A673 (cell line): Measurements from ENCODE around the gene WASF2. TPM values are rescaled to one million over a fixed set of nuclear protein-coding genes. Genes with fewer than 3 reads are reported as not detected.

Source experiments
- BruUV-seq: library from RNA; stranded (reverse); fragments of 400-500 nt; replicated peaks from 2 replicates; lab custom pipeline; 2021; lab: Mats Ljungman, UMichigan
- CTCF ChIA-PET: fragments of 300-600 bp; sonication (Branson Sonifier 250); formaldehyde crosslinking; loops from one replicate; lab custom pipeline; 2022; ENCODE audit warnings: antibody characterized with exemption; lab: Charles Lee
- POLR2A ChIA-PET: fragments of 300-600 bp; sonication (Branson Sonifier 250); formaldehyde crosslinking; loops from one replicate; lab custom pipeline; 2022; ENCODE audit warnings: antibody characterized with exemption; ENCODE audit not compliant: low non-redundant PET; lab: Charles Lee
- DNase-seq: peaks from one replicate; pipeline ENCODE4 v3.0.0-alpha.2; 2015; ENCODE audit warnings: low spot score
- H3K27ac ChIP-seq: fragments of 200-600 bp; sonication (generic); 2 replicates; pipeline ENCODE4 v1.5.1; 2016; ENCODE audit warnings: mixed run types, low read depth, mild to moderate bottlenecking, mixed read lengths, antibody characterized with exemption, low read length; ENCODE audit not compliant: poor library complexity, severe bottlenecking
- H3K27me3 ChIP-seq: fragments of 200-600 bp; sonication (generic); replicated peaks from 2 replicates; pipeline ENCODE4 v1.6.1; 2017; ENCODE audit warnings: mixed run types, low read depth, mild to moderate bottlenecking, mixed read lengths, antibody characterized with exemption, low read length; ENCODE audit not compliant: insufficient read depth, poor library complexity
- H3K36me3 ChIP-seq: fragments of 200-600 bp; sonication (generic); 2 replicates; pipeline ENCODE4 v1.6.1; 2016; ENCODE audit warnings: mixed run types, mild to moderate bottlenecking, mixed read lengths, antibody characterized with exemption, low read length; ENCODE audit not compliant: insufficient read depth, poor library complexity, severe bottlenecking
- H3K4me1 ChIP-seq: fragments of 200-600 bp; sonication (generic); 2 replicates; pipeline ENCODE4 v1.6.1; 2017; ENCODE audit warnings: mixed run types, mild to moderate bottlenecking, mixed read lengths, antibody characterized with exemption, low read length; ENCODE audit not compliant: insufficient read depth, poor library complexity, severe bottlenecking
- H3K4me3 ChIP-seq: fragments of 200-600 bp; sonication (generic); 2 replicates; pipeline ENCODE4 v1.5.1; 2016; ENCODE audit warnings: low read depth, mixed run types, mild to moderate bottlenecking, mixed read lengths, low read length; ENCODE audit not compliant: poor library complexity, severe bottlenecking
- H3K9me3 ChIP-seq: fragments of 200-600 bp; sonication (generic); 2 replicates; pipeline ENCODE4 v1.6.1; 2016; ENCODE audit warnings: mixed run types, low read depth, mild to moderate bottlenecking, mixed read lengths, antibody characterized with exemption, low read length; ENCODE audit not compliant: poor library complexity, severe bottlenecking
- EZH2 ChIP-seq: fragments of 200-600 bp; sonication (generic); IDR thresholded peaks from 2 replicates; pipeline ENCODE4 v1.6.1; 2017; ENCODE audit warnings: borderline replicate concordance, low read depth, mild to moderate bottlenecking, mixed read lengths, antibody characterized with exemption, low read length; ENCODE audit not compliant: poor library complexity, severe bottlenecking
- intact Hi-C: fragments of 100-400 bp; cut with micrococcal nuclease; formaldehyde crosslinking; loops from one replicate; pipeline ENCODE4 v1.10.0; 2022; ENCODE audit not compliant: unreplicated experiment
- total RNA-seq: library from RNA; stranded (reverse); gene quantifications from 2 replicates; pipeline ENCODE4 v1.2.3, GENCODE V29; 2021
- TF ChIP-seq, protein P1 (sequence below): fragments of 300-800, 200-600 bp; sonication (generic); conservative IDR thresholded peaks from 2 replicates; pipeline ENCODE4 v1.5.1; 2017; ENCODE audit warnings: low read depth, mild to moderate bottlenecking, antibody characterized with exemption, low read length, moderate library complexity, mixed read lengths

WASF2 gene
- total RNA-seq, 1 experiment from 2014 or later: 133 TPM

DNA sequence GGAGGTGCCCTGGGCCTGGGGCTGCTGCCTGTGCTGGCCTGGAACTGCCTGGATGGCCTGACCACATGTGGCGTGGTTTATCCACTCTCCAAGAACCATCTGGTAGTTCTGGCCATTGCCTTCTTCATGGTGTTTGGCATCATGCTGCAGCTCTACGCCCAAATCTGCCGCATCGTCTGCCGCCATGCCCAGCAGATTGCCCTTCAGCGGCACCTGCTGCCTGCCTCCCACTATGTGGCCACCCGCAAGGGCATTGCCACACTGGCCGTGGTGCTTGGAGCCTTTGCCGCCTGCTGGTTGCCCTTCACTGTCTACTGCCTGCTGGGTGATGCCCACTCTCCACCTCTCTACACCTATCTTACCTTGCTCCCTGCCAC, 95.7 kb downstream of the WASF2 start:
- no peak for DNase-seq
- no TSS peak for BruUV-seq
- intact Hi-C loops: loop anchor here (5.0 kb wide), 2 partner anchors 268 to 352 kb away; no protein-coding TSS in a partner anchor
- TF ChIP-seq, protein P1, sequence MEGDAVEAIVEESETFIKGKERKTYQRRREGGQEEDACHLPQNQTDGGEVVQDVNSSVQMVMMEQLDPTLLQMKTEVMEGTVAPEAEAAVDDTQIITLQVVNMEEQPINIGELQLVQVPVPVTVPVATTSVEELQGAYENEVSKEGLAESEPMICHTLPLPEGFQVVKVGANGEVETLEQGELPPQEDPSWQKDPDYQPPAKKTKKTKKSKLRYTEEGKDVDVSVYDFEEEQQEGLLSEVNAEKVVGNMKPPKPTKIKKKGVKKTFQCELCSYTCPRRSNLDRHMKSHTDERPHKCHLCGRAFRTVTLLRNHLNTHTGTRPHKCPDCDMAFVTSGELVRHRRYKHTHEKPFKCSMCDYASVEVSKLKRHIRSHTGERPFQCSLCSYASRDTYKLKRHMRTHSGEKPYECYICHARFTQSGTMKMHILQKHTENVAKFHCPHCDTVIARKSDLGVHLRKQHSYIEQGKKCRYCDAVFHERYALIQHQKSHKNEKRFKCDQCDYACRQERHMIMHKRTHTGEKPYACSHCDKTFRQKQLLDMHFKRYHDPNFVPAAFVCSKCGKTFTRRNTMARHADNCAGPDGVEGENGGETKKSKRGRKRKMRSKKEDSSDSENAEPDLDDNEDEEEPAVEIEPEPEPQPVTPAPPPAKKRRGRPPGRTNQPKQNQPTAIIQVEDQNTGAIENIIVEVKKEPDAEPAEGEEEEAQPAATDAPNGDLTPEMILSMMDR: no peak
- no peak for TF ChIP-seq EZH2
- POLR2A ChIA-PET: no interaction called here
- CTCF ChIA-PET: interaction anchor here (1.0 to 1.8 kb wide), 2 partner anchors 94 to 350 kb away, joined by 3 to 21 read pairs; no protein-coding TSS in a partner anchor
- no peaks in the 10 kb centered on the region for H3K36me3 ChIP-seq
- H3K9me3 ChIP-seq: no peaks in the 10 kb centered on the region
- H3K27ac ChIP-seq: no peak overlapping the region
- H3K4me3 ChIP-seq: no peak overlapping the region
- H3K27me3 ChIP-seq: no peaks in the 10 kb centered on the region
- H3K4me1 ChIP-seq: peaks cover 12% of the 10 kb centered on the region

DNA sequence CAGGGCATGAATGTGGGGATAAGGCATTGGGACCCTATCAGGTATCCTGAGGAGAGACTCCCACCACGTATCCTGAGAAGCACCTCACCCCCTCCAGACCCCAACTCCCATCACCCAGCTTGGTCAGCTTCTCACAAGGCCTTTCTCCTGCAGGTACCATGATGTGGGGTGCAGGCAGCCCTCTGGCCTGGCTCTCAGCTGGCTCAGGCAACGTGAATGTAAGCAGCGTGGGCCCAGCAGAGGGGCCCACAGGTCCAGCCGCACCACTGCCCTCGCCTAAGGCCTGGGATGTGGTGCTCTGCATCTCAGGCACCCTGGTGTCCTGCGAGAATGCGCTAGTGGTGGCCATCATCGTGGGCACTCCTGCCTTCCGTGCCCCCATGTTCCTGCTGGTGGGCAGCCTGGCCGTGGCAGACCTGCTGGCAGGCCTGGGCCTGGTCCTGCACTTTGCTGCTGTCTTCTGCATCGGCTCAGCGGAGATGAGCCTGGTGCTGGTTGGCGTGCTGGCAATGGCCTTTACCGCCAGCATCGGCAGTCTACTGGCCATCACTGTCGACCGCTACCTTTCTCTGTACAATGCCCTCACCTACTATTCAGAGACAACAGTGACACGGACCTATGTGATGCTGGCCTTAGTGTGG, 96.2 kb downstream of the WASF2 start:
- BruUV-seq: no TSS peak
- TF ChIP-seq, protein P1: no peak
- TF ChIP-seq EZH2: no peak
- CTCF ChIA-PET: no interaction called here
- Histone ChIP-seq H3K4me3 (no peak overlapping the region), H3K36me3 (no peaks in the 10 kb centered on the region), H3K4me1 (peaks cover 12% of the 10 kb centered on the region), H3K27ac (no peak overlapping the region), H3K27me3 (no peaks in the 10 kb centered on the region), H3K9me3 (no peaks in the 10 kb centered on the region)
- DNase-seq: no peak
- intact Hi-C loops: loop anchor here (5.0 kb wide), 2 partner anchors 269 to 351 kb away; no protein-coding TSS in a partner anchor
- POLR2A ChIA-PET: no interaction called here

DNA sequence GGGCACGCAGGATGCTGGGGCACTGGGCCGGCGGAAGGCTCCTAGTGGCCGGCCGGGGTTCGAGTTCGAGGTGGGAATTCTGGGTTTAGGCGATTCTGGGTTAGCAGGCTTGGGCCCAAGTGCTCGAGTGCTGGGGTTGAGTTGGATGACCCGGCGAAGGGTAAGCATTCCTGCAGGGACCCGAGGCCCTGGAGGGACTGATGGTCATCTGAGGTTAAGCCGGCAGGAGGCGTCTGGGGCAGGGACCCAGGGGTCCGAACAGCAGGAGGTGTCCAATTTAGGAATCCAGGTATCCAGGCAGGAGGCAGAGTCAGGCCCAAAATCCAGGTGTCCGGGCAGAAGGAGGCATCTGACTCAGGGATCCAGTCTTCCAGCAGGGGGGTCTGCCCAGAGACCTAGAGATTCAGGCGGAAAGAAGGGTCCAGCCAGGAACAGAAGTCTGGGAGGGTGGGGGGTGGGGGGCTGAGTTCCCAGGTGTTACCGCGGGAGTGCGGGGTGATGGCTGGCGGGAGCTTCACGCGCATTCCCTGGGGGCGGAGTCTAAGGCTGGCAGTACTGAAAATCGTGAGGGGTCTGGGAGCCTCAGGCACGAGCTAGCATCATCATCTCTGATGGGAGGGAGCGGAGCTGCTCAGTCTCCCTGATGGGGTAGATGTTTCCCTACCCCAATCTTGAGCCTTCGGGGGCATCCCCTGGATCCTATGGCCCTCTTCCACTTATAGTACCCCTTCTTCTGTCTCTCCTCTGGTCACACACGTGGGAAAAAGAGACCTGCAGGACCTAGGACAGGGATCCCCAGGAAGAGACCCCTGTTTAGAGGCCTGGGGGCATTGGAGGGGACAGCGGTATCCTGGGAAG, 97.0 kb downstream of the WASF2 start:
- peak overlapping the region; percentile 80 for H3K27ac ChIP-seq
- CTCF ChIA-PET: no interaction called here
- no TSS peak for BruUV-seq
- H3K4me3 ChIP-seq: peak overlapping the region; percentile 81
- DNase-seq: no peak
- H3K36me3 ChIP-seq: no peaks in the 10 kb centered on the region
- intact Hi-C loops: loop anchor here (1.0 to 5.0 kb wide), 3 partner anchors 213 to 351 kb away; no protein-coding TSS in a partner anchor
- H3K27me3 ChIP-seq: no peaks in the 10 kb centered on the region
- H3K9me3 ChIP-seq: no peaks in the 10 kb centered on the region
- TF ChIP-seq, protein P1: no peak
- no peak for TF ChIP-seq EZH2
- POLR2A ChIA-PET: no interaction called here
- H3K4me1 ChIP-seq: peaks cover 12% of the 10 kb centered on the region
